Measurements from ENCODE around the gene MYO1D.

DNA sequence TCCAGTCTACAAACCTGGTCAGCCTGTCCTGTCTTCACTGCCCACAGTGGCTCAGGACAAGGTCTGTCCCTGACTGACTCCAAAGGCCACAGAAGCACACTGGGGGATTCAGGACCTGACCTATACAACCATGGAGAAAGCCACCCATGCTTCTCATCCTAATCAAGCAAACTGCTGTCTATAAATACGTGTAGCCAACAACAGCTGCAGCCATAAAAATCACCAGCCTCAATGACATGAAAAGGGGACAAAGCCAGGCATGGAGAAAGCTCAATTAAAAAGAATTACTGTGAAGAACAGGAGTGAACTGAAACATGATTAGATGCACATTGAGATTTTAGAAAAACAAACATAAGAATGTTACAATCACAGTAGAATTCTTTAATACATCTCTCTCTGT, 220.0 kb downstream of the MYO1D start:
- TF ChIP-seq CEBPB (IDR thresholded peaks at IDR 0.05) (no peak), TCF12 (IDR thresholded peaks at IDR 0.05; ENCODE audit: low read depth) (no peak), TAF1 (IDR thresholded peaks at IDR 0.05; ENCODE audit: low read depth) (no peak), EP300 (IDR thresholded peaks at IDR 0.05; ENCODE audit: borderline replicate concordance) (no peak), TEAD4 (IDR thresholded peaks at IDR 0.05) (no peak), NFIC (IDR thresholded peaks at IDR 0.05) (no peak), ZBTB7A (IDR thresholded peaks at IDR 0.05; ENCODE audit: low read depth) (no peak), RAD21 (IDR thresholded peaks at IDR 0.05; ENCODE audit: low read depth) (no peak), YY1 (IDR thresholded peaks at IDR 0.05; ENCODE audit: low read depth) (no peak), EGR1 (IDR thresholded peaks at IDR 0.05) (no peak), CREB1 (IDR thresholded peaks at IDR 0.05; ENCODE audit: low read depth) (no peak)
- TF ChIP-seq, protein P1, sequence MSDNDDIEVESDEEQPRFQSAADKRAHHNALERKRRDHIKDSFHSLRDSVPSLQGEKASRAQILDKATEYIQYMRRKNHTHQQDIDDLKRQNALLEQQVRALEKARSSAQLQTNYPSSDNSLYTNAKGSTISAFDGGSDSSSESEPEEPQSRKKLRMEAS (IDR thresholded peaks at IDR 0.05) = no peak
- TF ChIP-seq, protein P2, sequence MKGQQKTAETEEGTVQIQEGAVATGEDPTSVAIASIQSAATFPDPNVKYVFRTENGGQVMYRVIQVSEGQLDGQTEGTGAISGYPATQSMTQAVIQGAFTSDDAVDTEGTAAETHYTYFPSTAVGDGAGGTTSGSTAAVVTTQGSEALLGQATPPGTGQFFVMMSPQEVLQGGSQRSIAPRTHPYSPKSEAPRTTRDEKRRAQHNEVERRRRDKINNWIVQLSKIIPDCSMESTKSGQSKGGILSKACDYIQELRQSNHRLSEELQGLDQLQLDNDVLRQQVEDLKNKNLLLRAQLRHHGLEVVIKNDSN (IDR thresholded peaks at IDR 0.05) = no peak
- TF ChIP-seq, protein P3, sequence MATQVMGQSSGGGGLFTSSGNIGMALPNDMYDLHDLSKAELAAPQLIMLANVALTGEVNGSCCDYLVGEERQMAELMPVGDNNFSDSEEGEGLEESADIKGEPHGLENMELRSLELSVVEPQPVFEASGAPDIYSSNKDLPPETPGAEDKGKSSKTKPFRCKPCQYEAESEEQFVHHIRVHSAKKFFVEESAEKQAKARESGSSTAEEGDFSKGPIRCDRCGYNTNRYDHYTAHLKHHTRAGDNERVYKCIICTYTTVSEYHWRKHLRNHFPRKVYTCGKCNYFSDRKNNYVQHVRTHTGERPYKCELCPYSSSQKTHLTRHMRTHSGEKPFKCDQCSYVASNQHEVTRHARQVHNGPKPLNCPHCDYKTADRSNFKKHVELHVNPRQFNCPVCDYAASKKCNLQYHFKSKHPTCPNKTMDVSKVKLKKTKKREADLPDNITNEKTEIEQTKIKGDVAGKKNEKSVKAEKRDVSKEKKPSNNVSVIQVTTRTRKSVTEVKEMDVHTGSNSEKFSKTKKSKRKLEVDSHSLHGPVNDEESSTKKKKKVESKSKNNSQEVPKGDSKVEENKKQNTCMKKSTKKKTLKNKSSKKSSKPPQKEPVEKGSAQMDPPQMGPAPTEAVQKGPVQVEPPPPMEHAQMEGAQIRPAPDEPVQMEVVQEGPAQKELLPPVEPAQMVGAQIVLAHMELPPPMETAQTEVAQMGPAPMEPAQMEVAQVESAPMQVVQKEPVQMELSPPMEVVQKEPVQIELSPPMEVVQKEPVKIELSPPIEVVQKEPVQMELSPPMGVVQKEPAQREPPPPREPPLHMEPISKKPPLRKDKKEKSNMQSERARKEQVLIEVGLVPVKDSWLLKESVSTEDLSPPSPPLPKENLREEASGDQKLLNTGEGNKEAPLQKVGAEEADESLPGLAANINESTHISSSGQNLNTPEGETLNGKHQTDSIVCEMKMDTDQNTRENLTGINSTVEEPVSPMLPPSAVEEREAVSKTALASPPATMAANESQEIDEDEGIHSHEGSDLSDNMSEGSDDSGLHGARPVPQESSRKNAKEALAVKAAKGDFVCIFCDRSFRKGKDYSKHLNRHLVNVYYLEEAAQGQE (IDR thresholded peaks at IDR 0.05; ENCODE audit: low read depth) = no peak

All from Ishikawa (cell line).